NK-92 treated with Interleukin-12 subunit alpha and Interleukin-12 subunit beta, amount 100 ng/mL, for 24 hours (cell line): Measurements from ENCODE around the gene ADIPOR2.
"Not testable (repeated sequence)": the region's sequence is repeated elsewhere in the genome, so short reads cannot be mapped to it uniquely, and the experiment has no call there.

Experiments
- DNase-seq: peaks from one replicate; lab custom pipeline; 2025; lab: John Stamatoyannopoulos, UW

Gene ADIPOR2

DNA sequence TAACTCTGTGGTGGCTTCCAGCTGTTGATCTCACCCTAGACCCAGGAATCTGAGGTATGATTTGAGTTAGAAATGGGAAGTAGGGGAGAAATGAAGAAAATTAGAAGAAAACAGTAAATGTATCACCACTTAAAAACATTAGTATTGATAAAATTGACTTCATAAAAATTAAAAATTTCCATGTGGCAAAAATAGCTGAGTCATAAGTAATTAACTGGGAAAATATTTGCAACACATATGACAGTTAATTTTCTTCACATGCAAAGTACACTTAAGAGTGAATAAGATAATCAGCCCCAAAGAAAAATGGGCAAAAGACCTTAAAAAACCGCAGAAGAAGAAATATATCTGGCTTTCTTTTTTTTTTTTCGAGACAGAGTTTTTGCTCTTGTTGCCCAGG, 25.5 kb upstream of the ADIPOR2 start:
- DNase-seq = no peak

DNA sequence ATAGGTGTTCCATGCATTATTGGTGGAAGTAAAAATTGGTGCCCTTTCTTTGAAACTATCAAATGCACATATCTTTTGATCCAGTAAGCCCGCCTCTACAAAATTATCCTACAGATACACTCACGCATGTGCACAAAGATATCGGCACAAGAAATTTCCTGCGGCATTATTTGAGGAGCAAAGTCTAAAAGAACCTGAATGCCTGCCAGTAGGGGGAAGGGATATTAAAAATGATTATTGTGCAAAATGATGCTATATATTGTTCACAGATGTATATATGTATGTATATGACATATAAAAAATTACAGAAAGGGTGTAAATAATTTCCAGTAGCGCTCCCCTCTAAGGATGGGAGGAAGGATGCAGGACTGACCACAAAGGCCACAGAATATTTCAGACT, 24.7 kb upstream of the ADIPOR2 start:
- DNase-seq = no peak

- DNase-seq = no peak
These were observed 24.1 kb upstream of the ADIPOR2 start for GRCh38 chr12:1666685-1667162.

GRCh38 chr12:1668833-1669543, 21.9 kb upstream of the ADIPOR2 start:
- no peak for DNase-seq

DNA sequence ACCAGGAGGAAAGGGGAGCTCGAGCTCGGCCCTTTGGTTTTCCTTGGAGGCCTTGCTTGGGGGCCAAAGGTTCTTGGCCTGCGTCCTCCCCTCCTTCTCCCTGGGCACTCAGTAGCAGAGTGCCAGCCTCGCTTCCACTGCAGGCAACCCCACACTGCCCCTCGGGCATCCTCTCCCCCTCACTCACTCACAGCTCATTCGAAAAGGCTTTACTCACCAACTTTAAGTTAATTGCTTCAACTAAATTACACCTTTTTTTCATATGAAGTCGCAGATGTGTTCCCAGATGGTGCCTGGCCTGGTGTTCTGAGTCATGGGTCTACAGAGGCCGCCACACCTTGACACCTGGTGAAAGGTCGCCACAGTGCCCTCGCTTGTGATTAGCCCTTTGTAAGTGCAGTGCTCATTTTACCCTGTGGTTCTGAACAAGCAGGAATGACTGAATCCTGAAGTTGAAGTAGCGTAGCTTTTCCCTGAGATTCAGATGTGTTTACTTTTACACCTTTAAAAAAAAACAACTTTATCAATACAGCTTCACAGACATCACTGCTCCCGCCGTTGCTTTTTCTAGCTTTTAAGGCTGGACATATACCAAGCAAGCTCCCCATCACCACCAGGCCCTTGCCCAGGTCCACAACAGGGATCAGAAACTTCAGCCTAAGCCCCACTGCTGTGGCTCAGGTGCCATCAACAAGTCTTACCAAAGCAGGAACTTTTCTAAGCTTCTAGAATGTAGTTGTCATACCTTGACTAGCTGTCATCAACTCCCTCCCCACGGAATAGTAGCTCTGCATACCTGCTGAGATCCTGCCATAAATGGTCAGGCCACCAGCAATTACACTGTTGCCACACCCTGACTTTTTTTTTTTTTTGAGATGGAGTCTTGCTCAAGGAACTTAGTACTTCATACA, 20.3 kb upstream of the ADIPOR2 start:
- no peak for DNase-seq

GRCh38 chr12:1676043-1676442, 14.8 kb upstream of the ADIPOR2 start:
- no peak for DNase-seq

DNA sequence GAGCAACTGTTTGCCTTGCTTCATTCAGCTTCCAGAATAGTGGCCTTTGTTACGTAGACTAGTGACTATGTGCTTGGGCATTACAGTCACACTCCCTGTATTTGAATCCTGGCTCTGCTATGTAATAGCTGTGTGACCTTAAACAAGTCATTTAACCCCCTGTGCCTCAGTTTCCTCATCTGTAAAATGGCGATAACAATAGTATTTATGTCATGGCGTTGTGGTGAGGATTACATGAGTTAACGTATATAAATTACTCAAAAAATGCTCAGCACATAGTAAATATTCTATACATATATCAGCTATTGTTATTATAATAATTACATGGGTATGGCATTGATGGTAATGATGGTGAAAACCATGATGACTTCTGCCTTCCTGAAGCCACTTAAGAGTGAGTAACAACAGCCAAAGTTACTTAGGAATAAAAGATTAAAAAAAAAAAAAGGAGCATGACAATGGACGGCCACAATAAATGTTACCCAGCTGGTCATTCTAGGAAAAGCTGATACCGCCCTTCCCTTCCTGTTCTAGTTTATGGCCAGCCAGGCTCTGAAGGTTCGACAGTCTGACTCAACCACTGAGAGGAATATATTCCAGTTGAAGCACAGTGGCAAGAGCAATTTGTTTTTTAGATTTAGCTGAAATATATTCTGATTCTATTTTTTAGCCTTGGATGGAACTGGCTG, 9.9 kb upstream of the ADIPOR2 start:
- DNase-seq = no peak

- DNase-seq = no peak
These were observed 9.4 kb upstream of the ADIPOR2 start for GRCh38 chr12:1681493-1681807.

GRCh38 chr12:1688086-1688710, 2.7 kb upstream of the ADIPOR2 start:
- DNase-seq = no peak

DNA sequence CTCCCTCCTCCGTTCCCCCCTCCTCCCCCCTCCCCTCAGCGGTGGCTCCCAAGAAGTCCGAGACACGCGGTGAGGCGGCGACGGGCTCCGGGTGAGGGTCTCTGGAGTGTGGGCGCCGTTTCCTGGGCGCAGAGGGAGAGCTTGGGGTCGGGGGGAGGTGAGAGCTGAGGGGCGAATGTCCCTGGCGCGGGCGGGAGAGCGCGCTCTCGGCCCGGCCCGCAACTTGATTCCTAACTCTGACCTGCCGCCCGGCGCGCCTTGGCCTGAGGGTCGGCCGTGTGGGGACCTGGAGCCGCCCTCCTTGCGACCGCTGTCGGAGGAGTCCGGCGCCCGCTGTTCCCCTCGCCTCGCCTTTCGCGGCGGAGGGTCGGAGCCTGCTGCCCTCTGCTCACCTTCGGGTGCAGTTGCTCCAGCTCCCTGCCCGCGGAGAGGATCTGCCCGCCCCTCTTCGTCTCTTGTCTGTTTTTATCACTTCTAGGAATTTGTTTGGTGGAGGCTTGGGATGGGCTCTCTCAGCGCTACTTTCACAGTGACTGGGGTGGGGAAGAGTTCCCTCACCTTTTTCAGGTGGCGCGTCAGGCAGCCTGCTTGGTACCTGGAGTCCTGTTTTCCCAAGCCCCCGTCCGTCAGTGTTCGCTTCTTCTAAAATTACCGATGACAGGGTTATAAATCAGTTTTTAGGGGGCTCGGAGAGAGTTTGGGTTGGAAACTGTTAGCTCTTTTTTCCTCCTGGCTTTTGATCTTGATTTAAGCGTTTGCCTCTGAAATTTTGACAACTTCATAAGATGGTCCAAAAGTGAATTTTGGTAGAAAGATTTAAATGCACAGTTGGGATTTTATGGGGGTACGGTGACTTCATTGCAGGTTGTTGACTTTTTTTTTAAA, 495 bp downstream of the ADIPOR2 start:
- DNase-seq = no peak

GRCh38 chr12:1692226-1692625, 1.4 kb downstream of the ADIPOR2 start:
- DNase-seq = no peak

GRCh38 chr12:1692895-1693610, 2.2 kb downstream of the ADIPOR2 start:
- no peak for DNase-seq

DNA sequence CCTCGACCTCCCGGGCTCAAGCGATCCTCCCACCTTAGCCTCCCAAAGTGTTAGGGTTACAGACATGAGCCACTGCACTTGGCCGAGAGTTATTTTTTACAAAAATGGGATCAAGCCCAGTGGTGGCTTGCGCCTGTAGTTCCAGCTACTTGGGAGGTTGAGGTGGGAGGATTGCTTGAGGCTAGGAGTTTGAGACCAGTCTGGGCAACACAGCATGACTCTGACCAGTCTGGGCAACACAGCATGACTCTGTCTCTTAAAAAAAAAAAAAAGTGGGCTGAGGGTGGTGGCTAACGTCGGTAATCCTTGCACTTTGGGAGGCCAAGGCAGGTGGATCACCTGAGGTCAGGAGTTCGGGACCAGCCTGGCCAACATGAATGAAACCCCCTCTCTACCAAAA, 4.2 kb downstream of the ADIPOR2 start:
- DNase-seq = not testable (repeated sequence)

GRCh38 chr12:1695886-1696670, 5.2 kb downstream of the ADIPOR2 start:
- no peak for DNase-seq

DNA sequence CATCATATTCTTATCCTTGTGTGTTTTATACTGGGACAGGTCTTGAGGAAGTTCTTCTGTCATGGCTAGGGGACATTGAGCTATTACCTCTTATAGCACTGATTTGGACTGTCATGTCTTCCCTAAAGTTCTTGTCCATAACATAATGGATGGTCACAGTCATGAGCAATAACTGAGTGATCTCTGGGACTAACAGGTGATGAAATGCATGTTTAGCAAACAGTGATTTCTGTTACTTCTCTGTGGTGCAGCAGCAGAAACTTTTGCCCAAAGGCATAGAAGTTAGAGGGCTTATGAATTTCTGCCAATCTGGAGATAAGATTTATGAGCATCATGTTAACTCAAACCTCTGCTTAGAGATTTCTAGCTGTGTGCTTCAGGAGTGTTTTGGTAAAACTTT, 5.9 kb downstream of the ADIPOR2 start:
- no peak for DNase-seq

GRCh38 chr12:1697271-1697670, 6.4 kb downstream of the ADIPOR2 start:
- DNase-seq = no peak

DNA sequence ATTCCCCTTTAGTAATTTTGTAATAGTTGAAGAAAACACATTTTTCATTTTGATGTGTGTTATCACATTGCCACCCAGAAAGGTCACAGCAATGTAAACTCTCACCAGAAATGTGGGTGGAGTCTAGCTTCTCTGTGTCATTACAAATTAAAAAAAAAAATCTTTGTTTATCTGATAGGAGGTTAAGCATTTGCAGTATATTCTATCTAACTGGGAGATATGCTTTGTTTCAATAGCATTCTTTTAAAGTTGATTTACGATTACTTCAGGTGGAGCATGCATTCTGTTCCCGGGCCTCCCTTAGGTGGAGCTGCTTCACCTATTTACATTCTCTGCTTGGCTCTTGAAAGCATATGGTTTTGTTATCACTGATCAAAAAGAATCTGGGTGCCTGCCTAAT, 7.8 kb downstream of the ADIPOR2 start:
- DNase-seq = no peak

- DNase-seq = no peak
These were observed 11.8 kb downstream of the ADIPOR2 start for GRCh38 chr12:1702713-1703112.

GRCh38 chr12:1703771-1704722, 13.2 kb downstream of the ADIPOR2 start:
- DNase-seq = no peak
